Measurements from ENCODE around the gene ADGRG7. TPM values are rescaled to one million over a fixed set of nuclear protein-coding genes. Genes with fewer than 3 reads are reported as not detected.

Gene ADGRG7
- total and polyA plus RNA-seq, 2 donors (not counting 1 experiment from before 2014, with no cell fraction given), result not detected

DNA sequence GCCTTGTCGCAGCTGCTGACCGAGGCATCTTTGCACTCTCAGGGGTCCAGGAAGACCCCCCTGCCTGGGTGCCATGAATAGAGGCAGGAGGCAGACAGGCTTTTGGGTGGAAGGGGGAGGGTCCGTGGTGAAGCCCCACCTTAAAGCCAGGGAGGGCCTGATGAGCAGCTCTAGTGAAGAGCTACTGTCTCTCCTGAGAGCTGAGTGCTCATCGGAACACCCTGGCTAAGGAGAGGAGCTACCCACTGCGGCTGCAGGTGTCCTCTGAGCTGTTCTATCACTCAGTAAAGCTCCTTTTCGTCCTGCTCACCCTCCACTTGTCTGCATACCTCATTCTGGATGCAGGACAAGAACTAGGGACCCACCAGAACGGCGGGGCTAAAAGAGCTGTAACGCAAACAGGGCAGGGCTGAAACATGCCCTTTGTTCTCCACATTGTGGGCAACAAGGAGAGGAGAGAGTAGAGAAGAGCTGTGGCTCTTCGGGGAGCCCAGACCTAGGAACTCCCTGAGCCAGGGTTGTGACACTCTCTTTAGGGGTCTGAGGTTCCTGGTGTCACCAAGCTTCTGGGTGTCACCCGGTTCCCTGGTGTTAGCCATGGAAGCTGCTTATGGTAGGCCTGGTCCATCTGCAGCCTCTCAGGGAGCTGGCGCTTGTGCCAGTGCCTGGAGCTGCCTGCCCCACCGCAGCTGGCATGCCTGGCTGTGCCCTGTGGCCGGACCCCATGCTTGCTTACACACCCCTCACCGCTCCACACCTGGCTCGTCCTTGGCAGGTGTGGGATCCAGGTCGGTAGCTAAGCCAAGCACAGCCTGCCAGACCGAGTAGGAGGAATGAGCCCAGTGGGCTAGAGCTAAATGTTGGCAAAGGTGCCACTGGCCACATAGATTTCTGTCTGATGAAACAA lies 73.7 kb downstream of the ADGRG7 start:
- Mint-ChIP-seq H3K27me3 (peaks cover 13% of the 10 kb centered on the region), H3K4me1 (no peaks in the 10 kb centered on the region), H3K27ac (no peak overlapping the region), H3K9me3 (ENCODE audit: insufficient read depth) (no peaks in the 10 kb centered on the region), H3K4me3 (no peak overlapping the region)
- Histone ChIP-seq H3K27me3 (replicated peaks in 1 of 4; ENCODE audit: control extremely low read depth in 1 of 4, control insufficient read depth in 3 of 4, insufficient read depth in 4 of 4, low read length in 3 of 4) (peaks cover 0 to 11% (median 0%) of the 10 kb centered on the region in 4 experiments), H3K4me1 (ENCODE audit: control insufficient read depth in 2 of 2, insufficient read depth in 2 of 2, low read length in 2 of 2) (no peaks in the 10 kb centered on the region), H2AFZ (ENCODE audit: insufficient read depth, low read depth, low read length, poor library complexity, severe bottlenecking) (no peak overlapping the region), H3K9ac (ENCODE audit: low read length) (no peak overlapping the region), H3K4me2 (replicated peaks; ENCODE audit: low read depth, low read length, poor library complexity, severe bottlenecking) (no peak overlapping the region), H3K27ac (ENCODE audit: low read length in 2 of 2) (no peak overlapping the region), H3K79me2 (ENCODE audit: control insufficient read depth, insufficient read depth, low read length) (no peaks in the 10 kb centered on the region), H3K4me3 (ENCODE audit: control extremely low read depth in 1 of 5, extremely low read depth in 1 of 5, insufficient read depth in 1 of 5, low read depth in 2 of 5, low read length in 4 of 5) (no peak overlapping the region), H3K9me3 (ENCODE audit: control extremely low read depth in 1 of 3, control insufficient read depth in 2 of 3, insufficient read depth in 1 of 3, low read length in 2 of 3) (peaks cover 0 to 9% (median 0%) of the 10 kb centered on the region in 3 donors), H3K36me3 (replicated peaks in 1 of 2; ENCODE audit: control extremely low read depth in 1 of 2, control insufficient read depth in 1 of 2, extremely low read depth in 1 of 2, insufficient read depth in 2 of 2, low read length in 1 of 2) (no peaks in the 10 kb centered on the region), H4K20me1 (ENCODE audit: control insufficient read depth, insufficient read depth, low read length, poor library complexity, severe bottlenecking) (no peaks in the 10 kb centered on the region)
- CTCF ChIA-PET, result no interaction called here
- TF ChIP-seq, protein P1, sequence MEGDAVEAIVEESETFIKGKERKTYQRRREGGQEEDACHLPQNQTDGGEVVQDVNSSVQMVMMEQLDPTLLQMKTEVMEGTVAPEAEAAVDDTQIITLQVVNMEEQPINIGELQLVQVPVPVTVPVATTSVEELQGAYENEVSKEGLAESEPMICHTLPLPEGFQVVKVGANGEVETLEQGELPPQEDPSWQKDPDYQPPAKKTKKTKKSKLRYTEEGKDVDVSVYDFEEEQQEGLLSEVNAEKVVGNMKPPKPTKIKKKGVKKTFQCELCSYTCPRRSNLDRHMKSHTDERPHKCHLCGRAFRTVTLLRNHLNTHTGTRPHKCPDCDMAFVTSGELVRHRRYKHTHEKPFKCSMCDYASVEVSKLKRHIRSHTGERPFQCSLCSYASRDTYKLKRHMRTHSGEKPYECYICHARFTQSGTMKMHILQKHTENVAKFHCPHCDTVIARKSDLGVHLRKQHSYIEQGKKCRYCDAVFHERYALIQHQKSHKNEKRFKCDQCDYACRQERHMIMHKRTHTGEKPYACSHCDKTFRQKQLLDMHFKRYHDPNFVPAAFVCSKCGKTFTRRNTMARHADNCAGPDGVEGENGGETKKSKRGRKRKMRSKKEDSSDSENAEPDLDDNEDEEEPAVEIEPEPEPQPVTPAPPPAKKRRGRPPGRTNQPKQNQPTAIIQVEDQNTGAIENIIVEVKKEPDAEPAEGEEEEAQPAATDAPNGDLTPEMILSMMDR (IDR thresholded peaks at IDR 0.05), result no peak
- TF ChIP-seq EZH2 (IDR thresholded peaks at IDR 0.05; ENCODE audit: borderline replicate concordance, insufficient read depth, low read depth, low read length, poor library complexity, severe bottlenecking), result no peak
- POLR2A ChIA-PET, result no interaction called here
- DNase-seq (no peak), ATAC-seq (ENCODE audit: low read depth) (no peak)
- 92% methylated on average over 14 of the region's 18 CpGs for WGBS (ENCODE audit: insufficient coverage)
- intact Hi-C loops (cut with micrococcal nuclease), result no loop called here

DNA sequence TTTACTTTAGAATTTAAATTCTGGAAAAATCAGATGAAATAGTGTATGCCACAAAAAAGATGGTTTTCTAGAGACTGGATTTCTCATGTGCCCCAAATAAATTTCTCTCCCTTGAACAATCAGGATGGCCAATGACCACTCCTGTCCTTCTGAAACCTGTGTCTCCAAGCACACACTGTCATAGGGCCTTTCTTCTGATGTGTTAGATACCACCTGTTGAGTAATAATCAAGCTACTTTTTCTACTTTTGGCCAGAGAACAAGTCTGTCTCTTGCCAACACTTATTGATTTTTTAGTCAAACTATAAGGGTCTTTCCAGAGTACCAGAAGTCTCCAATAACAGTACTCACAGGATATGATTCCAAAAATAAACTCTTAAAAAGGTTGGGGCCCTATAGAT lies 83.8 kb downstream of the ADGRG7 start:
- H2AFZ ChIP-seq (ENCODE audit: insufficient read depth, low read depth, low read length, poor library complexity, severe bottlenecking), result no peak overlapping the region
- H4K20me1 ChIP-seq (ENCODE audit: control insufficient read depth, insufficient read depth, low read length, poor library complexity, severe bottlenecking), result no peaks in the 10 kb centered on the region
- ATAC-seq (ENCODE audit: low read depth), result no peak
- Mint-ChIP-seq H3K4me1 (no peaks in the 10 kb centered on the region), H3K9me3 (ENCODE audit: insufficient read depth) (no peaks in the 10 kb centered on the region), H3K27me3 (peaks cover 47% of the 10 kb centered on the region), H3K4me3 (no peak overlapping the region), H3K27ac (no peak overlapping the region)
- H3K9me3 ChIP-seq (ENCODE audit: control extremely low read depth in 1 of 3, control insufficient read depth in 2 of 3, insufficient read depth in 1 of 3, low read length in 2 of 3), result no peaks in the 10 kb centered on the region
- DNase-seq, result no peak
- peaks cover 0 to 33% (median 10%) of the 10 kb centered on the region in 4 experiments for H3K27me3 ChIP-seq (replicated peaks in 1 of 4; ENCODE audit: control extremely low read depth in 1 of 4, control insufficient read depth in 3 of 4, insufficient read depth in 4 of 4, low read length in 3 of 4)
- intact Hi-C loops (cut with micrococcal nuclease), result no loop called here
- no peak for TF ChIP-seq EZH2 (IDR thresholded peaks at IDR 0.05; ENCODE audit: borderline replicate concordance, insufficient read depth, low read depth, low read length, poor library complexity, severe bottlenecking)
- TF ChIP-seq, protein P1 (IDR thresholded peaks at IDR 0.05), result no peak
- H3K4me1 ChIP-seq (ENCODE audit: control insufficient read depth in 2 of 2, insufficient read depth in 2 of 2, low read length in 2 of 2), result no peaks in the 10 kb centered on the region
- H3K4me3 ChIP-seq (ENCODE audit: control extremely low read depth in 1 of 5, extremely low read depth in 1 of 5, insufficient read depth in 1 of 5, low read depth in 2 of 5, low read length in 4 of 5), result no peak overlapping the region
- ChIA-PET POLR2A (no interaction called here), CTCF (no interaction called here)
- H3K9ac ChIP-seq (ENCODE audit: low read length), result no peak overlapping the region
- no peak overlapping the region for H3K27ac ChIP-seq (ENCODE audit: low read length in 2 of 2)
- H3K79me2 ChIP-seq (ENCODE audit: control insufficient read depth, insufficient read depth, low read length), result no peaks in the 10 kb centered on the region
- H3K4me2 ChIP-seq (replicated peaks; ENCODE audit: low read depth, low read length, poor library complexity, severe bottlenecking), result no peak overlapping the region
- no peaks in the 10 kb centered on the region for H3K36me3 ChIP-seq (replicated peaks in 1 of 2; ENCODE audit: control extremely low read depth in 1 of 2, control insufficient read depth in 1 of 2, extremely low read depth in 1 of 2, insufficient read depth in 2 of 2, low read length in 1 of 2)
